ENCODE data around the gene HTATIP2.
A peak's percentile ranks its signal among the peaks of the same experiment; 100 is the strongest.

DNA sequence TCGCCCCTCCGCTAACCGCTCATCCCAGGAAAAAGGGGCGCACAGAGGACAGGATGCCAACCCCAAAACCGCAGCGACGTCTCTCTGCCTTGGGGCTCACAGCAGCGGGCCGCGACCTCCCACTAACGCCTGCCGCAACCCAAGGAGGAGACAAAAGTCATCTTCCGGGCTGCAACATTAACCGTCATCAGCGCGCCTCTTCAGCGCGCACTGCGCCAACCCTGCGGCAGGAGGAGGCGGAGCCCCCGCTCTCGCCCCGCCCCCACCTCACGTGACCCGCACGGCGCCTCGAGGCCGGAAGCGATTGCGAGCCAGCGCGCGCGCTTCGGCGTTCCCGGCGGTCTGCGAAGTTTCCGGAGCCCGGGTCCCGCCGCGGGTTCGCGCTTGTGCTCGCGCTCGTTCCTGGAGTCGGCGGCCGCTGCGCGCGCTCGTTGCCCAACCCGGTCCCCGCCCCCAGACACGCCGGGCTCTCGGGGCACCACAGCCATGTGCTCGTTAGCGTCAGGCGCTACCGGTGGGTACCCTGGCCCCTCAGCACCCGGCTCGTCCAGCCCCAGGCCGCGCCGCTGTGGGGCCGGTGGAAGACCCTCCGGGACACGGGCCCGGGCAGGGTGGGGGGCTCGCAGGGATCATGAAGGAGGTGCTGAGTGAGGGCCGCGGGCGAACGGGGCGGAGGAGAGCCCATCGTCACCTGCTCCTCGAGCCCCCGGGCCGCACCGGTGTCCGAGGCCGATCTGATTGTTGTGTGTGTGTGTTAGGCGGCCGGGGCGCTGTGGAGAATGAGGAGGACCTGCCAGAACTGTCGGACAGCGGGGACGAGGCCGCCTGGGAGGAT, 24.0 kb downstream of the HTATIP2 start, which contains the start of gene PRMT3:
- TF ChIP-seq, protein P1, sequence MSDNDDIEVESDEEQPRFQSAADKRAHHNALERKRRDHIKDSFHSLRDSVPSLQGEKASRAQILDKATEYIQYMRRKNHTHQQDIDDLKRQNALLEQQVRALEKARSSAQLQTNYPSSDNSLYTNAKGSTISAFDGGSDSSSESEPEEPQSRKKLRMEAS (IDR thresholded peaks at IDR 0.05), result peak; percentile 97
- TF ChIP-seq CEBPB (IDR thresholded peaks at IDR 0.05) (peak; percentile 42; the same call in 1 of the 2 replicates), RAD21 (IDR thresholded peaks at IDR 0.05; ENCODE audit: low read depth) (no peak)
- TF ChIP-seq, protein P2, sequence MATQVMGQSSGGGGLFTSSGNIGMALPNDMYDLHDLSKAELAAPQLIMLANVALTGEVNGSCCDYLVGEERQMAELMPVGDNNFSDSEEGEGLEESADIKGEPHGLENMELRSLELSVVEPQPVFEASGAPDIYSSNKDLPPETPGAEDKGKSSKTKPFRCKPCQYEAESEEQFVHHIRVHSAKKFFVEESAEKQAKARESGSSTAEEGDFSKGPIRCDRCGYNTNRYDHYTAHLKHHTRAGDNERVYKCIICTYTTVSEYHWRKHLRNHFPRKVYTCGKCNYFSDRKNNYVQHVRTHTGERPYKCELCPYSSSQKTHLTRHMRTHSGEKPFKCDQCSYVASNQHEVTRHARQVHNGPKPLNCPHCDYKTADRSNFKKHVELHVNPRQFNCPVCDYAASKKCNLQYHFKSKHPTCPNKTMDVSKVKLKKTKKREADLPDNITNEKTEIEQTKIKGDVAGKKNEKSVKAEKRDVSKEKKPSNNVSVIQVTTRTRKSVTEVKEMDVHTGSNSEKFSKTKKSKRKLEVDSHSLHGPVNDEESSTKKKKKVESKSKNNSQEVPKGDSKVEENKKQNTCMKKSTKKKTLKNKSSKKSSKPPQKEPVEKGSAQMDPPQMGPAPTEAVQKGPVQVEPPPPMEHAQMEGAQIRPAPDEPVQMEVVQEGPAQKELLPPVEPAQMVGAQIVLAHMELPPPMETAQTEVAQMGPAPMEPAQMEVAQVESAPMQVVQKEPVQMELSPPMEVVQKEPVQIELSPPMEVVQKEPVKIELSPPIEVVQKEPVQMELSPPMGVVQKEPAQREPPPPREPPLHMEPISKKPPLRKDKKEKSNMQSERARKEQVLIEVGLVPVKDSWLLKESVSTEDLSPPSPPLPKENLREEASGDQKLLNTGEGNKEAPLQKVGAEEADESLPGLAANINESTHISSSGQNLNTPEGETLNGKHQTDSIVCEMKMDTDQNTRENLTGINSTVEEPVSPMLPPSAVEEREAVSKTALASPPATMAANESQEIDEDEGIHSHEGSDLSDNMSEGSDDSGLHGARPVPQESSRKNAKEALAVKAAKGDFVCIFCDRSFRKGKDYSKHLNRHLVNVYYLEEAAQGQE (IDR thresholded peaks at IDR 0.05; ENCODE audit: low read depth), result no peak

Measured in Ishikawa (cell line).